GM06990 (cell line): ENCODE results near the gene TNRC6C.

Source experiments
- DNase-seq: peaks from one replicate; pipeline ENCODE4 v3.0.0-alpha.2; 2011; ENCODE audit not compliant: insufficient read length; ENCODE audit errors: extremely low read depth
- H3K27me3 ChIP-seq: replicated peaks from 2 replicates; pipeline ENCODE4 v1.6.0; 2011; ENCODE audit warnings: low read length; ENCODE audit not compliant: control insufficient read depth, insufficient read depth
- H3K36me3 ChIP-seq: 2 replicates; pipeline ENCODE4 v1.5.1; 2011; ENCODE audit warnings: low read length; ENCODE audit not compliant: control insufficient read depth, insufficient read depth
- H3K4me3 ChIP-seq: replicated peaks from 2 replicates; pipeline ENCODE4 v1.5.1; 2011; ENCODE audit warnings: low read depth, mild to moderate bottlenecking, control low read depth, low read length
- TF ChIP-seq, protein P1 (sequence below): IDR thresholded peaks from 2 replicates; pipeline ENCODE4 v1.5.1; 2011; ENCODE audit warnings: low read length, control low read depth, mild to moderate bottlenecking, inconsistent platforms; ENCODE audit not compliant: insufficient read depth, poor library complexity, severe bottlenecking

Gene TNRC6C

GRCh38 chr17:78125138-78125913 lies 166.8 kb downstream of the TNRC6C start:
- TF ChIP-seq, protein P1, sequence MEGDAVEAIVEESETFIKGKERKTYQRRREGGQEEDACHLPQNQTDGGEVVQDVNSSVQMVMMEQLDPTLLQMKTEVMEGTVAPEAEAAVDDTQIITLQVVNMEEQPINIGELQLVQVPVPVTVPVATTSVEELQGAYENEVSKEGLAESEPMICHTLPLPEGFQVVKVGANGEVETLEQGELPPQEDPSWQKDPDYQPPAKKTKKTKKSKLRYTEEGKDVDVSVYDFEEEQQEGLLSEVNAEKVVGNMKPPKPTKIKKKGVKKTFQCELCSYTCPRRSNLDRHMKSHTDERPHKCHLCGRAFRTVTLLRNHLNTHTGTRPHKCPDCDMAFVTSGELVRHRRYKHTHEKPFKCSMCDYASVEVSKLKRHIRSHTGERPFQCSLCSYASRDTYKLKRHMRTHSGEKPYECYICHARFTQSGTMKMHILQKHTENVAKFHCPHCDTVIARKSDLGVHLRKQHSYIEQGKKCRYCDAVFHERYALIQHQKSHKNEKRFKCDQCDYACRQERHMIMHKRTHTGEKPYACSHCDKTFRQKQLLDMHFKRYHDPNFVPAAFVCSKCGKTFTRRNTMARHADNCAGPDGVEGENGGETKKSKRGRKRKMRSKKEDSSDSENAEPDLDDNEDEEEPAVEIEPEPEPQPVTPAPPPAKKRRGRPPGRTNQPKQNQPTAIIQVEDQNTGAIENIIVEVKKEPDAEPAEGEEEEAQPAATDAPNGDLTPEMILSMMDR = no peak
- Histone ChIP-seq H3K27me3 (no peaks in the 10 kb centered on the region), H3K36me3 (peaks cover 34% of the 10 kb centered on the region), H3K4me3 (peak overlapping the region; percentile 91)
- DNase-seq = peak; percentile 69

DNA sequence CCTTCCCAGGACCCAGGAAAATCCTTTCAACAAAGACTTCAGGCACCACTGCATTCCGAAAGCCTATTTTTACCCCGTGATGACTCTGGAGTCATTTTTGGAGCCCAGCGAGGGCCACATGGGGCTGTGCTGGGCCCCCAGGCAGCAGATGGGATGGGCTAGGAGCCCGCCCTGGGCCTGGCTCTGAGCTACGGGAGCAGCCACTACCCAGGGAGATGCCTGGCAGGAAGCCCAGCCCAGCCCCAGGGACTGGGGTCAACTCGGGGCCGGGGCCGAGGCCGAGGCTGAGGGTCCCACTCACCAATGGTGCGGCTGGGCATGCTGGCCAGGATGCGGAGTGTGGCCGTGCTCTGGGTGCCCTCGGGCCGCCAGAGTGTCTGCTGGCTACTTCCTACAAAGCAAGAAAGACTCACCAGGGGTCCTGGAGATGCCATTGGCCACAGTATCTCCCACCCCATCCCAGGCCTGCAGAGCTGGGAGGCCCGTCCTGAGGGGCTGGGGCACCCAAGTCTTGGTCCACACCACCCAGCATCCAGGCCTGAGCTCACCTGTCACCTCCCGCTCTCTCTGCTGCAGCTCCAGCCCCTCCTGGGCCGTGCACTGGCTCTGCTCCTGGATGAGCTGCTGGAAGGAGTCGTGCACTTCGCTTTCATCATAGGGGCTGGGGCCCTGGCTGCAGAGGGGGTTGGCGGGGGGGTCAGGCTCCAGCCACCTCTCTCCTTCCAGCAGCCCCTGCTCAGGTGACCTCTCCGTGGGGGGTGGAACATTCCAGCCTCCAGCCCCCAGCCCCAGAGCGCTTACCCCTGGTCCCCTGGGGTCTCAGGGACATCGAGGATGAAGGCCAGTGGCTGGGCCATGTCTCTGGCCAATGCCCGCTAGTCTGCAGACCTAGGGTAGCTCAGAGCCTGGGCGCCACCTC lies 167.7 kb downstream of the TNRC6C start:
- TF ChIP-seq, protein P1 = no peak
- Histone ChIP-seq H3K27me3 (no peaks in the 10 kb centered on the region), H3K36me3 (peaks cover 29% of the 10 kb centered on the region), H3K4me3 (peak overlapping the region; percentile 91)
- DNase-seq = no peak

DNA sequence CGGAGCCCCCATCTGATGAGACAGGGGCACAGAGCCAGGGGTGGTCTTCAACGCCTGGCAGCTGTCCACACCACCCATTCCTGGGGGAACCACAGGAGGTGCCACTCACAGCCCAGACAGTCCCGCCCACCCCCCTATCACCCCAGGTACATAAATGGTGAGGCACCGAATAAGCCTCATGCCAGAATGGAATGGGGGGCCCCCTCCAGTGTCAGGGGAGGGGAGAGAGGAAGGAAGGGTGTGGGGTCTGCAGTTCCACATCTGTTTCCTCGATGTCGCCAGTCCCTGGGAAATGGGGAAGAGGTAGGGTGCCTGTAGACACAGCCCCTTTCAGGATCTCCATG lies 168.4 kb downstream of the TNRC6C start:
- H3K27me3 ChIP-seq = no peaks in the 10 kb centered on the region
- no peak for DNase-seq
- peak overlapping the region; percentile 91 for H3K4me3 ChIP-seq

GRCh38 chr17:78127239-78127887 lies 168.9 kb downstream of the TNRC6C start:
- peak overlapping the region; percentile 91 for H3K4me3 ChIP-seq
- TF ChIP-seq, protein P1 = no peak
- peak; percentile 78 for DNase-seq
- no peaks in the 10 kb centered on the region for H3K27me3 ChIP-seq
- H3K36me3 ChIP-seq = peaks cover 21% of the 10 kb centered on the region

More for the DNA sequence above, 168.4 kb downstream of the TNRC6C start:
- TF ChIP-seq, protein P1 = no peak
- H3K36me3 ChIP-seq = peaks cover 25% of the 10 kb centered on the region

DNA sequence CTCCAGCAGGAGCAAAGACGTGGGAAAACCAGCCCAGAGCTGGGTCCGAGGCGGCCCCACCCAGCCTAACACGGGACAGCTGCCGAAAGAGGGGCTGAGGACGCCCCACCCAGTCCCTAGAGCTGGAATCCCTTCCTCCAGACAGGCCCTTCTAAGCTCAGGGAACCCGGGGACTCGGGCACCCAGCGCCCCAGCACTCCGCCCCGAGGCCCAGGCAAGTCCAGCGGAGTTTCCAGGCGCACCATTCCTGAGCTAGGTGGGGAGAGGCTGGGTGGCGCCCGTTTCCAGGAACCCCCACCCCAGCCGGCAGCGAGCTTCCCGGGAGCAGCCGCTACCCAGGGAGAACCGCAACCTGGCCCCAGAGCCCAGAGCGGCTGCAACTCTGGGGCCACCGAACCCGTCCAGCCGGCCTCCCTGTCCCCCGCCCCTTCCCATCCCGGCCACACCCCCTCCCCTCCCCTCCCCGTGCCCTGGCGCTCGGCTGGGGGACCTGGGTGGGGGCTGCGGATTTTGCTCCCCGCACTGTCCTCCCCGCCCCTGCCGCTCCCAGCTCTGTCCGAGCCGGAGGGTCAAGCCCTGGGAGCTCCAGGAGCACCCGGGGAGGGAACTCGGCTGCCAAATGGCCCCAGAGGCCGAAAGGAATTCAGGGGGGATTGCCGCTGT lies 169.5 kb downstream of the TNRC6C start:
- H3K27me3 ChIP-seq = no peaks in the 10 kb centered on the region
- DNase-seq = peak; percentile 54

More for the DNA sequence above, 169.5 kb downstream of the TNRC6C start:
- TF ChIP-seq, protein P1 = no peak
- H3K36me3 ChIP-seq = peaks cover 18% of the 10 kb centered on the region
- peak overlapping the region; percentile 91 for H3K4me3 ChIP-seq
